Loucy (cell line): ENCODE data around the gene CSF1R.

Experiments used
- CTCF ChIP-seq: fragments of 200-600 bp; sonication (generic); conservative IDR thresholded peaks from 2 replicates; pipeline ENCODE4 v1.5.1; 2014; ENCODE audit warnings: mild to moderate bottlenecking, antibody characterized with exemption, low read length
- EZH2phosphoT487 ChIP-seq: fragments of 200-600 bp; IDR thresholded peaks from 2 replicates; pipeline ENCODE4 v1.6.1; 2018; ENCODE audit warnings: antibody characterized with exemption, mild to moderate bottlenecking, moderate library complexity, borderline replicate concordance

DNA sequence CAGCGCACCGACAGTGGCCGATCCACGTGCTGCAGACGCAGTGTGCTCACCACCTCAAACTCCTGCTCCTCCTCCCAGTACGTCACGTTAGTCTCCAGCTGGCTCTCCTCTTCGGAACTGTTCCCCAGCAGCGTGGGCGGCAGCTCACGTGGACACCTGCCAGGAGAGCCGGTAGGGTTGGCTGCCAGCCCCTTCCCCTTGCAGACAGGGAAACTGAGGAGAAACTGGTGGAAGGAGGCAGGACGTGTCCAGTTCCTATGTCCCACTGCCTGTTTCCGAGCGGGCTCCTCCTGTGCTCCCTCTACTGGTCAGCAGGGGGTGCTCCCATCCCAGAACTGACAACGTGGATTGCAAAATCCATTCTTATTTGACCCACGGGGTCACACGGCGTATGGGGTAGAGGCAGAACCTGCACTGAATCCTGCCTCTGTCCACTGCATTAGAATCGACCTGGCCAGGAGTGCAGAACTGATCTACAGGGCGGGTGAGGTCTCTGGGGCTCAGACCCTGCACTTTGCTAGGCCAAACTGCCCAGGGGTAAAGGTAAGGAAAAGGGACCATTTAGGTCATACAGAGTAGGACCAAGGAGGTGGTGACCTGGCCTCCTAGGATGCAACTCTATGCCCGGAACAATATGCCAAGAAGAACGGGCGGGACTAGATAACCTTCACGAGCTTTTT is 43.6 kb upstream of the CSF1R start:
- peak; percentile 94 for TF ChIP-seq CTCF
- TF ChIP-seq EZH2phosphoT487, result no peak
